OCI-LY3 (cell line): Measurements from ENCODE around the gene TRPM1.

Experiments used
- H2AFZ ChIP-seq: fragments of 200-600, 300-600 bp; shearing (Covaris generic); 2 replicates; pipeline ENCODE4 v1.6.0; 2014; ENCODE audit warnings: antibody characterized with exemption, low read depth, low read length
- H3K27ac ChIP-seq: fragments of 200-600, 300-600 bp; sonication (generic); 2 replicates; pipeline ENCODE4 v1.5.1; 2014; ENCODE audit warnings: mild to moderate bottlenecking, low read length, moderate library complexity, mixed read lengths
- H3K27me3 ChIP-seq: fragments of 200-600, 300-600 bp; sonication (generic); 2 replicates; pipeline ENCODE4 v1.6.1; 2014; ENCODE audit warnings: low read depth, low read length, mixed read lengths
- H3K36me3 ChIP-seq: fragments of 200-600, 300-600 bp; sonication (generic); replicated peaks from 2 replicates; pipeline ENCODE3; 2014; ENCODE audit warnings: low read depth, low read length, mixed read lengths
- H3K4me1 ChIP-seq: fragments of 300-600, 200-600 bp; sonication (generic); 2 replicates; pipeline ENCODE4 v1.6.1; 2014; ENCODE audit warnings: low read length, mixed read lengths
- H3K4me2 ChIP-seq: fragments of 200-600, 300-600 bp; sonication (generic); 2 replicates; pipeline ENCODE4 v1.6.1; 2014; ENCODE audit warnings: low read length, mixed read lengths
- H3K4me3 ChIP-seq: fragments of 300-600, 200-600 bp; sonication (generic); 2 replicates; pipeline ENCODE4 v1.5.1; 2014; ENCODE audit warnings: antibody characterized with exemption, mild to moderate bottlenecking, low read length, moderate library complexity
- H3K79me2 ChIP-seq: fragments of 300-600, 200-600 bp; shearing (Covaris generic); 2 replicates; pipeline ENCODE4 v1.6.1; 2014; ENCODE audit warnings: mild to moderate bottlenecking, low read length, mixed read lengths
- H3K9ac ChIP-seq: fragments of 300-600, 200-600 bp; shearing (Covaris generic); 2 replicates; pipeline ENCODE4 v1.6.0; 2014; ENCODE audit warnings: mild to moderate bottlenecking, low read length, moderate library complexity
- H3K9me3 ChIP-seq: fragments of 200-600, 300-600 bp; shearing (Covaris generic); 2 replicates; pipeline ENCODE4 v1.6.1; 2014; ENCODE audit warnings: low read length, mixed read lengths; ENCODE audit not compliant: insufficient read depth
- H4K20me1 ChIP-seq: fragments of 200-600, 300-600 bp; sonication (generic); 2 replicates; pipeline ENCODE4 v1.6.1; 2016; ENCODE audit warnings: low read length, mixed read lengths; ENCODE audit not compliant: insufficient read depth
- EZH2phosphoT487 ChIP-seq: fragments of 200-600 bp; shearing (Covaris generic); IDR thresholded peaks from 2 replicates; pipeline ENCODE4 v1.6.1; 2018; ENCODE audit warnings: antibody characterized with exemption, mixed run types, low read depth
- TF ChIP-seq, protein P1 (sequence below): fragments of 200-600, 300-600 bp; sonication (generic); IDR thresholded peaks from 2 replicates; pipeline ENCODE4 v1.5.1; 2014; ENCODE audit warnings: antibody characterized with exemption, low read length, low read depth

TRPM1 gene

DNA sequence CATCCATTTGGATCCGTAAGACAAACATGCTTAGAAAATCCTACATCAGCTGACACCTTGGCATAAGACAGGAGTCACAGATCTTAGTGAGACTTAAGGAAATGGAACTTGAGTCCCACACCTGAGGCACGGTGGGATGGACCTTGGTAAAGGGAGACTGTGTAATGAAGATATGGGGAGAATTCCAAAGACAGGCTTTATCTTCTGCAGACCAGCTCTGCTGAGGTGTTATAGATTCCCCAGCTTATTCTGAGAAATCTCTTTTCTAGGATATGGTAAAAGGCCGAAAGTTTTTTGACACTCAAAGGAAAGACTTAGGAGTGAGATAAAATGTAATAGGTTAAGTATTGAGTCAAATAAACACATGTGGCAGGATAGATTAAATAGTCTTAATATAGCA is 101.8 kb downstream of the TRPM1 start:
- no peak for TF ChIP-seq EZH2phosphoT487
- TF ChIP-seq, protein P1, sequence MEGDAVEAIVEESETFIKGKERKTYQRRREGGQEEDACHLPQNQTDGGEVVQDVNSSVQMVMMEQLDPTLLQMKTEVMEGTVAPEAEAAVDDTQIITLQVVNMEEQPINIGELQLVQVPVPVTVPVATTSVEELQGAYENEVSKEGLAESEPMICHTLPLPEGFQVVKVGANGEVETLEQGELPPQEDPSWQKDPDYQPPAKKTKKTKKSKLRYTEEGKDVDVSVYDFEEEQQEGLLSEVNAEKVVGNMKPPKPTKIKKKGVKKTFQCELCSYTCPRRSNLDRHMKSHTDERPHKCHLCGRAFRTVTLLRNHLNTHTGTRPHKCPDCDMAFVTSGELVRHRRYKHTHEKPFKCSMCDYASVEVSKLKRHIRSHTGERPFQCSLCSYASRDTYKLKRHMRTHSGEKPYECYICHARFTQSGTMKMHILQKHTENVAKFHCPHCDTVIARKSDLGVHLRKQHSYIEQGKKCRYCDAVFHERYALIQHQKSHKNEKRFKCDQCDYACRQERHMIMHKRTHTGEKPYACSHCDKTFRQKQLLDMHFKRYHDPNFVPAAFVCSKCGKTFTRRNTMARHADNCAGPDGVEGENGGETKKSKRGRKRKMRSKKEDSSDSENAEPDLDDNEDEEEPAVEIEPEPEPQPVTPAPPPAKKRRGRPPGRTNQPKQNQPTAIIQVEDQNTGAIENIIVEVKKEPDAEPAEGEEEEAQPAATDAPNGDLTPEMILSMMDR = no peak
- H3K4me3 ChIP-seq = no peak overlapping the region
- no peaks in the 10 kb centered on the region for H3K79me2 ChIP-seq
- H3K4me2 ChIP-seq = no peak overlapping the region
- no peaks in the 10 kb centered on the region for H4K20me1 ChIP-seq
- no peak overlapping the region for H3K9ac ChIP-seq
- H3K4me1 ChIP-seq = peaks cover 9% of the 10 kb centered on the region
- H3K27me3 ChIP-seq = peaks cover 20% of the 10 kb centered on the region
- no peaks in the 10 kb centered on the region for H3K36me3 ChIP-seq
- H2AFZ ChIP-seq = no peak overlapping the region
- no peaks in the 10 kb centered on the region for H3K9me3 ChIP-seq
- H3K27ac ChIP-seq = no peak overlapping the region

DNA sequence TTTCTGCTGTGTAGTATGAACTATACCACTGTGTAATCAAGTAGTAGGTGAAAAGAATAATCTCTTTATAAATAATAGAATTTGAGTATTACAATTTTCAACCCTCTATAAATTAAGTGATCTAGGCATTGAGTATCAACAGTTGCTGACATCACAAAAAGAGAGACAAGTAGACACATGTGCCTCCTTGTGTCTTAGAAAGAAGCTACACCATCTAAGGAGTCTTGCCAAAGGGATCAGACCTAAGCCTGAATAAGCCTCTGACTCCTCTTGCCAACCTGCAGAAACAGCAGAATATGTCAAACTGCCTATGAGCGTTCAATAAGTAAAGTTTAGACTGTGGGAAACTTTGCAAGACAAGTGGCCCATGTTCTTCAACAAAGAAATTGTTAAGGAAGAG is 104.3 kb downstream of the TRPM1 start:
- 0 out of 2 replicates have a peak, but pooled peaks cover under 1% of the 10 kb centered on the region for H3K27me3 ChIP-seq
- no peaks in the 10 kb centered on the region for H3K9me3 ChIP-seq
- H3K27ac ChIP-seq = no peak overlapping the region
- H3K36me3 ChIP-seq = no peaks in the 10 kb centered on the region
- H3K4me1 ChIP-seq = peaks cover 10% of the 10 kb centered on the region
- TF ChIP-seq, protein P1 = no peak; the same call in 1 of the 2 replicates
- no peak for TF ChIP-seq EZH2phosphoT487
- no peaks in the 10 kb centered on the region for H3K79me2 ChIP-seq
- H4K20me1 ChIP-seq = no peaks in the 10 kb centered on the region
- H2AFZ ChIP-seq = no peak overlapping the region
- no peak overlapping the region for H3K9ac ChIP-seq
- no peak overlapping the region for H3K4me3 ChIP-seq
- H3K4me2 ChIP-seq = no peak overlapping the region

DNA sequence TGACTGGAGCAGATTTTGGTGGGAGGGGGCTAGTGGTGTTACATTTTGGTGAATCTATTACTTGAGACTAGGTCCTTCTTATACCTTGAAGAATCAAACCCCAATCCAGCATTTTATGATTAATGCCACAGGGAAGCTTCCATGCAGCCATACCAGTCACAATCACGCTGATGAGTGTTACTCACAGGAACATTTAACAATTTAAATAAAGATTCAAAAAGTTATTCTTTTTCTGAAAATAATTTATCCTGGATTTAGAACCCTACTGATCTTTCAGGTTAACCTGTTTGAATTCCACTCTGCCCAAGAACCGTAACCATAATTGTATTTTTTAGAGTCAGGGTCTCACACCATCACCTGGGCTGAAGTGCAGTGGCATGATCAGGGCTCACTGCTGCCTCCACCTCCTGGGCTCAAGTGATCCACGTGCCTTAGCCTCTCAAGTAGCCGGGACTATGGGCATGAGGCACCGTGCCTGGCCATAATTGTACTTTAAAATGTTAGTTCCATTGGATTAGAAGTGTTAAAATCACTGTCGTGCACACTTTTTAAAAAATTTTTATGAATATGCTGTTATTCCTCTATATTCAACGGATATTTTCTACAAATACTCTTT is 109.2 kb downstream of the TRPM1 start:
- Histone ChIP-seq H2AFZ (peak overlapping the region; percentile 86), H4K20me1 (peaks cover 10% of the 10 kb centered on the region), H3K4me1 (peaks cover 17% of the 10 kb centered on the region), H3K9me3 (no peaks in the 10 kb centered on the region), H3K79me2 (peaks cover 30% of the 10 kb centered on the region), H3K27me3 (no peaks in the 10 kb centered on the region), H3K9ac (peak overlapping the region; percentile 81), H3K4me2 (peak overlapping the region; percentile 75), H3K27ac (peak overlapping the region; percentile 62), H3K4me3 (peak overlapping the region; percentile 94), H3K36me3 (peaks cover 4% of the 10 kb centered on the region)
- TF ChIP-seq, protein P1 = no peak
- no peak for TF ChIP-seq EZH2phosphoT487

DNA sequence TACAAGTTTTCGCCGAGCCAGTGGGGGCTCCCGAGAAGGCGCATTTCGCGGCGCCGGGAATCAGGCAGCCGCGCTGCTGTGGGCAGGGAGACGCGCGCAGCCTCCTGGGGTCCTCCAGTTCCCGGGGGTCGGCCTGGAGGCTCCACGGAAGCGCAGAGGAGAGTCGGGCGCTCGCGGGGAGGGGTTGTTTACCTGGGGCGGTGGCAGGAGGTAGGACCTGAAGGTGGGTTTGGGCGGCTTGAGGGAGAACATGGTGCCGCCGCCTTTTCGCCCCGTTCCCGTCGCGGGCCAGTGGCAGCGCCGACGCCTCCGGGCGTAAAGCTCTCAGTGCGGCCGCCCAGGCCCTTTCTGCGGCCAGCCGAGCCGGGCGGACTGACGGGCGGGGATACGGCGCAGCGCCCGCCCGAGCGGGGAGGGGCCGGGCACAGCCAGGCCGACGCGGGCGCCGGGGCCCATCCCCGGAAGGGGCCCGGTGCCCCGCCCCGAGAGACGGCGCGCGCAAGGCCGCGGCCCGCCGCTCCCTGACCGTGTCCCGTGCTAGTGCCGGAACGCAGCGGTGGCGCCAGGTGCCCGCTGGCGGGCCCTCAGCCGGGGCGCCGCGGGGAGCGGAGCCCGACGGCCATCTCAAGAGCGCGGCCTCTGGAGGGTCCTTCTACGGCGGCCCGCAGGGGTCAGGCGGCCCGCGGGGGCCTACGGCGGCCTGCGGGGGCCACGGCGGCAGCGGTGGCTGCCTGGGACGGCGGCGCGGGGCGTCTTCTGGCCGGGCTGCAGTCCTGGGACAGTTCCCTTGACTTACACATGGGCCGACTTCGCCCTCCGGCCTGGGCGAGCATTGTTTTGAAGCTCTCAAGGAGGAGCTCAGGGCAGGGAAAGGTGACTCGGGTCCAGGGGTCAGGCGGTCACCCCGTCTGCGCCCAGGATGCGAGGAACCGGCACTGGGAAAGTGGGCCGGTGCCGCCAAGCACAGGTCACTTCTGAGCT is 110.0 kb downstream of the TRPM1 start, which contains the start of gene MTMR10:
TSS of gene MTMR10 (minus strand) at position 374 of the 981 bp plus-strand sequence. CDS start at position 252, 122 bp downstream.
- no peaks in the 10 kb centered on the region for H3K9me3 ChIP-seq
- H3K36me3 ChIP-seq = peaks cover 10% of the 10 kb centered on the region
- peaks cover 34% of the 10 kb centered on the region for H3K79me2 ChIP-seq
- H3K27me3 ChIP-seq = no peaks in the 10 kb centered on the region
- H3K27ac ChIP-seq = peak within 1 kb of the TSS; percentile 62
- peak within 1 kb of the TSS; percentile 94 for H3K4me3 ChIP-seq
- H3K4me2 ChIP-seq = peak within 1 kb of the TSS; percentile 76
- TF ChIP-seq, protein P1 = no peak
- TF ChIP-seq EZH2phosphoT487 = no peak
- peak within 1 kb of the TSS; percentile 81 for H3K9ac ChIP-seq
- peak within 1 kb of the TSS; percentile 86 for H2AFZ ChIP-seq
- peaks cover 17% of the 10 kb centered on the region for H3K4me1 ChIP-seq
- peaks cover 16% of the 10 kb centered on the region for H4K20me1 ChIP-seq
